ENCODE results near the gene ZFYVE9. TPM values are rescaled to one million over a fixed set of nuclear protein-coding genes. Genes with fewer than 3 reads are reported as not detected.

The ZFYVE9 gene
- total and polyA plus RNA-seq, 10 donors, result 0.72 to 16.7 (median 9.2) TPM

- WGBS, 5 donors, result 87 to 93% (median 88%) methylated on average over 5 of the region's 5 CpGs
- TF ChIP-seq POLR2AphosphoS5 (IDR thresholded peaks at IDR 0.05) (no peak), POLR2A (IDR thresholded peaks at IDR 0.05) (no peak)
- TF ChIP-seq, protein P1, sequence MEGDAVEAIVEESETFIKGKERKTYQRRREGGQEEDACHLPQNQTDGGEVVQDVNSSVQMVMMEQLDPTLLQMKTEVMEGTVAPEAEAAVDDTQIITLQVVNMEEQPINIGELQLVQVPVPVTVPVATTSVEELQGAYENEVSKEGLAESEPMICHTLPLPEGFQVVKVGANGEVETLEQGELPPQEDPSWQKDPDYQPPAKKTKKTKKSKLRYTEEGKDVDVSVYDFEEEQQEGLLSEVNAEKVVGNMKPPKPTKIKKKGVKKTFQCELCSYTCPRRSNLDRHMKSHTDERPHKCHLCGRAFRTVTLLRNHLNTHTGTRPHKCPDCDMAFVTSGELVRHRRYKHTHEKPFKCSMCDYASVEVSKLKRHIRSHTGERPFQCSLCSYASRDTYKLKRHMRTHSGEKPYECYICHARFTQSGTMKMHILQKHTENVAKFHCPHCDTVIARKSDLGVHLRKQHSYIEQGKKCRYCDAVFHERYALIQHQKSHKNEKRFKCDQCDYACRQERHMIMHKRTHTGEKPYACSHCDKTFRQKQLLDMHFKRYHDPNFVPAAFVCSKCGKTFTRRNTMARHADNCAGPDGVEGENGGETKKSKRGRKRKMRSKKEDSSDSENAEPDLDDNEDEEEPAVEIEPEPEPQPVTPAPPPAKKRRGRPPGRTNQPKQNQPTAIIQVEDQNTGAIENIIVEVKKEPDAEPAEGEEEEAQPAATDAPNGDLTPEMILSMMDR (IDR thresholded peaks at IDR 0.05 in 8 of 11, conservative IDR thresholded peaks at IDR 0.05 in 3 of 11), result no peak
- Histone ChIP-seq H3K27me3 (replicated peaks in 1 of 7) (no peaks in the 10 kb centered on the region), H3K4me1 (no peaks in the 10 kb centered on the region), H3K4me3 (no peak overlapping the region), H3K9me3 (no peaks in the 10 kb centered on the region), H3K27ac (no peak overlapping the region), H3K36me3 (no peaks in the 10 kb centered on the region)
- no peak for DNase-seq
- intact Hi-C loops (cut with DNase I; ENCODE audit: low total_unique reads), result no loop called here
These were observed 183.9 kb downstream of the ZFYVE9 start for GRCh38 chr1:52325786-52326185.

DNA sequence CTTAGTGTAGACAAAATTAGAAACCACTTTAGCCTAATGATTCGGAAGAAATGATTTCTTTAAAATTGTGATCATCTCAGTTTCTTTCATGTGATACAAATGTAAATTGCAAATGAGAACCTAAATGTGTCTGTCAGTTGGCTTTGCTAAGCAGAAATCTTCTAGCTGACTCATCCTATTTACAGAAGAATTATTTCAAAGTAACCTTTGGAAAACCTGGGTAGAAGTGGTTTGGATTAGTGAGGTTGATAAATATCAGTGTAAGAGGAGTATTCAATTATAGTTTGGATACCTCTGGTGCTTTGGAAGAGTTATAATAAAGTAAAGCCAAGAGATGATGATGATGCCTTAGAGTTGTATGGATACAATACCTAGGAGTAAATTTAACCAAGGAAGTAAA is 186.7 kb downstream of the ZFYVE9 start:
- no peak for TF ChIP-seq POLR2AphosphoS5 (IDR thresholded peaks at IDR 0.05)
- TF ChIP-seq POLR2A (IDR thresholded peaks at IDR 0.05), result no peak
- TF ChIP-seq, protein P1 (IDR thresholded peaks at IDR 0.05 in 8 of 11, conservative IDR thresholded peaks at IDR 0.05 in 3 of 11), result no peak

GRCh38 chr1:52332411-52332810 is 190.5 kb downstream of the ZFYVE9 start:
- intact Hi-C loops (cut with DNase I; ENCODE audit: low total_unique reads), result no loop called here
- peaks cover 0 to 8% (median 0%) of the 10 kb centered on the region in 6 donors for H3K36me3 ChIP-seq
- no peak for DNase-seq
- H3K4me3 ChIP-seq, result no peak overlapping the region
- H3K27ac ChIP-seq, result no peak overlapping the region
- no peaks in the 10 kb centered on the region for H3K4me1 ChIP-seq
- no peak for TF ChIP-seq POLR2AphosphoS5 (IDR thresholded peaks at IDR 0.05)
- TF ChIP-seq, protein P1 (IDR thresholded peaks at IDR 0.05 in 8 of 11, conservative IDR thresholded peaks at IDR 0.05 in 3 of 11), result no peak
- no peak for TF ChIP-seq POLR2A (IDR thresholded peaks at IDR 0.05)
- H3K27me3 ChIP-seq (replicated peaks in 1 of 7), result no peaks in the 10 kb centered on the region
- H3K9me3 ChIP-seq, result no peaks in the 10 kb centered on the region
- WGBS, 5 donors, result 84 to 94% (median 85%) methylated on average over 1 of the region's 1 CpG

More for the DNA sequence above, 186.7 kb downstream of the ZFYVE9 start:
- Histone ChIP-seq H3K4me3 (no peak overlapping the region), H3K4me1 (no peaks in the 10 kb centered on the region), H3K27me3 (replicated peaks in 1 of 7) (no peaks in the 10 kb centered on the region), H3K9me3 (no peaks in the 10 kb centered on the region), H3K36me3 (no peaks in the 10 kb centered on the region), H3K27ac (no peak overlapping the region)
- 88 to 100% (median 92%) methylated on average over 1 of the region's 1 CpG for WGBS, 5 donors
- intact Hi-C loops (cut with DNase I; ENCODE audit: low total_unique reads), result no loop called here
- DNase-seq, result no peak

GRCh38 chr1:52334906-52335528 is 193.1 kb downstream of the ZFYVE9 start:
- TF ChIP-seq POLR2AphosphoS5 (IDR thresholded peaks at IDR 0.05), result no peak
- TF ChIP-seq, protein P1 (IDR thresholded peaks at IDR 0.05 in 8 of 11, conservative IDR thresholded peaks at IDR 0.05 in 3 of 11), result no peak
- no peak for TF ChIP-seq POLR2A (IDR thresholded peaks at IDR 0.05)
- no peak for DNase-seq
- Histone ChIP-seq H3K4me1 (no peaks in the 10 kb centered on the region), H3K36me3 (peaks cover 0 to 16% (median 0%) of the 10 kb centered on the region in 6 donors), H3K27me3 (replicated peaks in 1 of 7) (no peaks in the 10 kb centered on the region), H3K9me3 (no peaks in the 10 kb centered on the region), H3K4me3 (no peak overlapping the region), H3K27ac (no peak overlapping the region)
- intact Hi-C loops (cut with DNase I; ENCODE audit: low total_unique reads), result no loop called here
- WGBS, 5 donors, result 84 to 95% (median 89%) methylated on average over 3 of the region's 3 CpGs

Measured in spleen (tissue), 11 donors.